ENCODE data around the gene LDLRAD2.

DNA sequence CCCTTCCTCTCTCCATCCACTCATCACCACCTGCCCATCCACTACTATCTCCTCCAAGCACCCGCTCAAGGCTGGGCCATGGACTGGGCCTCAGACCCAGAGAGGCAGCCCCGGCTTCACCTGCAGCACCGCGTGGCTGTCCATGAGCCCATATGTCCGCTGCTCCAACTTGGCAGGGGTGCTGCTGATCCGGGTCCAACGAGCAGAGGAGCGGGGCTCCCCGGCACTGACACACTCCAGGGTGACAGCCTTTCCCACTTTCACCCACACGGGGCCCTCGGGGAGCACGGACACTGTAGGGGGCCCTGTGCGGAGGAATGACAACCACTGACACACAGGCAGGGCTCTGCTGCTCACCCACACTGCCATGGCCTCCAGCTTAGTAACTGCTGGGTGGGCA, 28.9 kb downstream of the LDLRAD2 start:
- TF ChIP-seq, protein P1, sequence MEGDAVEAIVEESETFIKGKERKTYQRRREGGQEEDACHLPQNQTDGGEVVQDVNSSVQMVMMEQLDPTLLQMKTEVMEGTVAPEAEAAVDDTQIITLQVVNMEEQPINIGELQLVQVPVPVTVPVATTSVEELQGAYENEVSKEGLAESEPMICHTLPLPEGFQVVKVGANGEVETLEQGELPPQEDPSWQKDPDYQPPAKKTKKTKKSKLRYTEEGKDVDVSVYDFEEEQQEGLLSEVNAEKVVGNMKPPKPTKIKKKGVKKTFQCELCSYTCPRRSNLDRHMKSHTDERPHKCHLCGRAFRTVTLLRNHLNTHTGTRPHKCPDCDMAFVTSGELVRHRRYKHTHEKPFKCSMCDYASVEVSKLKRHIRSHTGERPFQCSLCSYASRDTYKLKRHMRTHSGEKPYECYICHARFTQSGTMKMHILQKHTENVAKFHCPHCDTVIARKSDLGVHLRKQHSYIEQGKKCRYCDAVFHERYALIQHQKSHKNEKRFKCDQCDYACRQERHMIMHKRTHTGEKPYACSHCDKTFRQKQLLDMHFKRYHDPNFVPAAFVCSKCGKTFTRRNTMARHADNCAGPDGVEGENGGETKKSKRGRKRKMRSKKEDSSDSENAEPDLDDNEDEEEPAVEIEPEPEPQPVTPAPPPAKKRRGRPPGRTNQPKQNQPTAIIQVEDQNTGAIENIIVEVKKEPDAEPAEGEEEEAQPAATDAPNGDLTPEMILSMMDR (IDR thresholded peaks at IDR 0.05), result no peak
- TF ChIP-seq POLR2AphosphoS5 (IDR thresholded peaks at IDR 0.05; ENCODE audit: insufficient read depth in 1 of 2, low read depth in 1 of 2), result no peak
- TF ChIP-seq POLR2A (IDR thresholded peaks at IDR 0.05), result no peak

Data from vagina (tissue), 2 donors.